Neuronal stem cell (in vitro differentiated cells): ENCODE results near the gene ZNF865.
"Not testable (repeated sequence)": the region's sequence is repeated elsewhere in the genome, so short reads cannot be mapped to it uniquely, and the experiment has no call there.

ENCODE experiments used
- DNase-seq: peaks from one replicate; pipeline ENCODE4 v3.0.0-alpha.2; 2013; ENCODE audit warnings: low spot score
- H2AFZ ChIP-seq: one replicate; pipeline ENCODE4 v1.6.1; 2013; ENCODE audit warnings: mild to moderate bottlenecking, low read length, inconsistent platforms
- H2AK5ac ChIP-seq: 2 replicates; pipeline ENCODE4 v1.6.1; 2013; ENCODE audit warnings: low read depth, mild to moderate bottlenecking, inconsistent platforms, low read length, moderate library complexity, mixed read lengths
- H2BK120ac ChIP-seq: 2 replicates; pipeline ENCODE4 v1.6.1; 2013; ENCODE audit warnings: low read depth, mild to moderate bottlenecking, inconsistent platforms, low read length, moderate library complexity, mixed read lengths
- H2BK12ac ChIP-seq: one replicate; pipeline ENCODE4 v1.6.1; 2013; ENCODE audit warnings: low read length, inconsistent platforms
- H2BK15ac ChIP-seq: 2 replicates; pipeline ENCODE4 v1.6.1; 2013; ENCODE audit warnings: mild to moderate bottlenecking, low read length, inconsistent platforms, mixed read lengths
- H2BK5ac ChIP-seq: one replicate; pipeline ENCODE4 v1.6.1; 2013; ENCODE audit warnings: inconsistent platforms, mild to moderate bottlenecking, low read length, moderate library complexity
- H3K14ac ChIP-seq: one replicate; pipeline ENCODE4 v1.6.1; 2013; ENCODE audit warnings: low read length, inconsistent platforms
- H3K18ac ChIP-seq: 2 replicates; pipeline ENCODE4 v1.6.1; 2013; ENCODE audit warnings: low read length, inconsistent platforms
- H3K23ac ChIP-seq: 2 replicates; pipeline ENCODE4 v1.6.1; 2013; ENCODE audit warnings: low read depth, mild to moderate bottlenecking, mixed read lengths, low read length, inconsistent platforms; ENCODE audit not compliant: poor library complexity
- H3K27ac ChIP-seq: replicated peaks from 3 replicates; pipeline ENCODE4 v1.5.1; 2013; ENCODE audit warnings: low read length, inconsistent platforms
- H3K27me3 ChIP-seq, 3 experiments: 2 replicates each; pipeline ENCODE4 v1.6.1; 2013; ENCODE audit warnings: low read length in 3 of 3, mild to moderate bottlenecking in 2 of 3, inconsistent platforms in 1 of 3, low read depth in 1 of 3, mixed read lengths in 1 of 3, moderate library complexity in 1 of 3; ENCODE audit not compliant: control insufficient read depth in 3 of 3, insufficient read depth in 3 of 3
- H3K36me3 ChIP-seq, 2 donors: replicated peaks in 1 of 2; 2 replicates each; pipeline ENCODE4 v1.6.1; 2013; ENCODE audit warnings: low read length in 2 of 2; ENCODE audit not compliant: control insufficient read depth in 2 of 2, insufficient read depth in 2 of 2
- H3K4ac ChIP-seq: 2 replicates; pipeline ENCODE4 v1.6.1; 2013; ENCODE audit warnings: inconsistent platforms, mild to moderate bottlenecking, low read length, moderate library complexity
- H3K4me1 ChIP-seq, 2 donors: 1 replicate in 1 of 2; 2 replicates in 1 of 2; pipeline ENCODE4 v1.6.1; 2013; ENCODE audit warnings: low read length in 2 of 2, low read depth in 1 of 2; ENCODE audit not compliant: control insufficient read depth in 2 of 2, insufficient read depth in 1 of 2
- H3K4me2 ChIP-seq: one replicate; pipeline ENCODE4 v1.6.1; 2013; ENCODE audit warnings: mild to moderate bottlenecking, low read length, inconsistent platforms; ENCODE audit not compliant: insufficient read depth, poor library complexity, severe bottlenecking
- H3K4me3 ChIP-seq, 2 donors: 2 replicates each; pipeline ENCODE4 v1.5.1; 2013; ENCODE audit warnings: low read length in 2 of 2, mild to moderate bottlenecking in 2 of 2, inconsistent platforms in 1 of 2, moderate library complexity in 1 of 2
- H3K79me1 ChIP-seq: one replicate; pipeline ENCODE4 v1.6.1; 2013; ENCODE audit warnings: low read depth, mild to moderate bottlenecking, inconsistent platforms, low read length, moderate library complexity
- H3K9ac ChIP-seq: one replicate; pipeline ENCODE4 v1.6.1; 2013; ENCODE audit warnings: mild to moderate bottlenecking, low read depth, low read length, inconsistent platforms; ENCODE audit not compliant: poor library complexity
- H3K9me3 ChIP-seq, 2 donors: replicated peaks in 1 of 2; 2 replicates each; pipeline versions ENCODE3 to v1.6.1; 2013; ENCODE audit warnings: low read length in 2 of 2, mild to moderate bottlenecking in 2 of 2, inconsistent platforms in 1 of 2, low read depth in 1 of 2, mixed read lengths in 1 of 2, moderate library complexity in 1 of 2; ENCODE audit not compliant: control insufficient read depth in 2 of 2, insufficient read depth in 1 of 2
- H4K8ac ChIP-seq: one replicate; pipeline ENCODE4 v1.6.1; 2013; ENCODE audit warnings: low read depth, mild to moderate bottlenecking, inconsistent platforms, low read length, moderate library complexity
- H4K91ac ChIP-seq: one replicate; pipeline ENCODE4 v1.6.1; 2013; ENCODE audit warnings: low read length, low read depth, mild to moderate bottlenecking, inconsistent platforms; ENCODE audit not compliant: poor library complexity
- WGBS, 2 donors: extraction: QIAGEN DNeasy Blood & Tissue Kit; methylation state at CpG; one replicate each; pipeline ENCODE4 v1.1.7; 2013; ENCODE audit warnings: missing lambda C conversion rate in 2 of 2, mixed read lengths in 1 of 2; ENCODE audit not compliant: insufficient read length in 2 of 2, insufficient replicate concordance in 1 of 2; ENCODE audit errors: extremely low coverage in 2 of 2; 5-methylcytosine and 5-hydroxymethylcytosine counted together

Gene ZNF865

DNA sequence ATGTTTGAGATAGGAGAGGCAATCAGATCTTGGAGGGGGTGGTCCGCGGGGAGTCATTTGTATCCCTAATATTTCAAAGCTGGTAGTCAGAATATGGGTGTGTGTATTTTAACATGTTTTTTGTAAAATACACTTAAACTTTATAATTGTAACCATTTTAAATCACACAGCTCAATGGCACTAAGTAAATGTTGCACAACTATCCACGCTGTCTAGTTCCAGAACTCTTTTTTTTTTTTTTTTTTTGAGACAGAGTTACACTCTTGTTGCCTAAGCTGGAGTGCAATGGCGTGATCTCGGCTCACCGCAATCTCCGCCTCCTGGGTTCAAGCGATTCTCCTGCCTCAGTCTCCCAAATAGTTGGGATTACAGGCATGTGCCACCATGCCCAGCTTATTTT, 21.6 kb upstream of the ZNF865 start:
- not testable (repeated sequence) for H3K18ac ChIP-seq, H3K9me3 ChIP-seq, H3K4ac ChIP-seq, H3K23ac ChIP-seq, H3K27me3 ChIP-seq, H3K14ac ChIP-seq, H3K9ac ChIP-seq, H2BK120ac ChIP-seq, H3K4me2 ChIP-seq, H4K91ac ChIP-seq, H3K27ac ChIP-seq, H4K8ac ChIP-seq, H2BK15ac ChIP-seq, H3K36me3 ChIP-seq, DNase-seq, H2AFZ ChIP-seq, H2AK5ac ChIP-seq, H2BK12ac ChIP-seq, H3K4me3 ChIP-seq
- Histone ChIP-seq H2BK5ac (peak overlapping the region; percentile 95), H3K4me1 (peaks cover 12 to 17% of the 10 kb centered on the region in 2 donors), H3K79me1 (peaks cover 11% of the 10 kb centered on the region)
- no CpG with 5 or more reads among the region's 8 CpGs for WGBS, 2 donors

DNA sequence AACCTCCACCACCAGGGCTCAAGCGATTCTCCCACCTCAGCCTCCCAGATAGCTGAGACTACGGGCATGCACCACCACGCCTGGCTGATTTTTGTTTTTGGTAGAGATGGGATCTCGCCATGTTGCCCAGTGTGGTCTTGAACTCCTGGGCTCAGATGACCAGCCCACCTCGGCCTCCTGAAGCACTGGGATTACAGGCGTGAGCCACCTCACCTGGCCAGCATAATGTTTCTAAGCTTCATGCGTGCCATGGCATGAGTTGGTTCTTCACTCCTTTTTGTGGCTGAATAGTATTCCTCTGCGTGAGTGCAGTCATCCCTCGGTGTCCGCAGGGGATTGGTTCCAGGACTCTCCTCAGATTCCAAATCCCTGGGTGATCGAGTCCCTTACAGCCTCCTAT, 20.6 kb upstream of the ZNF865 start:
- H3K9ac ChIP-seq = no peak overlapping the region
- H2BK5ac ChIP-seq = peak overlapping the region; percentile 95
- no peak overlapping the region for H2BK12ac ChIP-seq
- no peak overlapping the region for H2AK5ac ChIP-seq
- H3K4me1 ChIP-seq = peaks cover 10 to 17% of the 10 kb centered on the region in 2 donors
- no peak overlapping the region for H3K4me3 ChIP-seq
- no peaks in the 10 kb centered on the region for H3K36me3 ChIP-seq
- H3K27ac ChIP-seq = peak overlapping the region; percentile 44
- H4K91ac ChIP-seq = peak overlapping the region; percentile 68
- H3K4ac ChIP-seq = no peak overlapping the region
- H3K18ac ChIP-seq = peak overlapping the region; percentile 48
- H2AFZ ChIP-seq = peak overlapping the region; percentile 86
- H2BK120ac ChIP-seq = no peak overlapping the region
- H2BK15ac ChIP-seq = peak overlapping the region; percentile 52
- no peak overlapping the region for H3K23ac ChIP-seq
- no peak overlapping the region for H3K4me2 ChIP-seq
- DNase-seq = no peak
- peaks cover 2% of the 10 kb centered on the region for H3K79me1 ChIP-seq
- no peak overlapping the region for H3K14ac ChIP-seq
- no peak overlapping the region for H4K8ac ChIP-seq
- no CpG with 5 or more reads among the region's 11 CpGs for WGBS, 2 donors
- no peaks in the 10 kb centered on the region for H3K27me3 ChIP-seq
- no peaks in the 10 kb centered on the region for H3K9me3 ChIP-seq

DNA sequence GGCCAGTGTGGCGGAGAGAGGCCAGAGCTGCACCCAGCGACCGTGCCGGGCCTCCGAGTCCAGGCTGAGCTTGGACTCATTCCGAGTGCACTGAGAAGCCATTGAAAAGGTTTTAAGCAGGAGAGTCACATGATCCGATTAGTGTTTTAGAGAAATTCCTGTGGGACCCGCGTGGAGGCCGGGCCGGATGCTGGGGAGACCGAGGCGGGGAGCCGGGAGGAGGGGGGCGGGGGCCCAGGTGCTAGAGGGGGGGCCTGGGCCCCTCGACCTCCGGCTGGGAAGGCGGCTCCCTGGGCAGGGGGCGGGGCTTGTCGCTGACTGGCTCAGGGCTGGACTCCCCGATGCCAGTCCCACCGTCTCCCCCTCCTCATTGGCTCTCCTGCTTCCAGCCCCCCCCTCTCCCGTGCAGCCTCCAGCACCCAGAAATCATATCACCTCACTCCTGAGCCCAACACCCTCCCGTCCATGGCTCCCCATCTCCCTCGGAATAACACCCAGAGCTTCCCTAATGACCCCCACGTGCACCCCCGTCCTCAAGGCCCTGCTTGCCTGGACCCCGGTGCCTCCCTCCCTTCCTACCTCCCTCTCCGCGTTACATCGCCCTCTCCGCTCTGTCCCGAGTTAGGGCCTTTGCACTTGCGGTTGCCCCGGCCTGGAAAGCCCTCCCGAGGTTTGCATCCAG, 19.6 kb upstream of the ZNF865 start:
- Histone ChIP-seq H4K91ac (peak overlapping the region; percentile 69), H3K4me3 (peak overlapping the region; percentile 9 to 27), H3K4me1 (peaks cover 15 to 17% of the 10 kb centered on the region in 2 donors), H3K36me3 (no peaks in the 10 kb centered on the region), H2AK5ac (peak overlapping the region; percentile 79), H3K23ac (peak overlapping the region; percentile 89), H2BK5ac (peak overlapping the region; percentile 95), H3K4ac (peak overlapping the region; percentile 69), H3K9ac (peak overlapping the region; percentile 81), H3K79me1 (no peaks in the 10 kb centered on the region), H3K27ac (peak overlapping the region; percentile 98), H2BK120ac (peak overlapping the region; percentile 94), H3K9me3 (no peaks in the 10 kb centered on the region), H3K4me2 (peak overlapping the region; percentile 77), H3K18ac (peak overlapping the region; percentile 99), H2BK15ac (peak overlapping the region; percentile 94), H4K8ac (no peak overlapping the region), H3K27me3 (no peaks in the 10 kb centered on the region), H3K14ac (peak overlapping the region; percentile 83), H2AFZ (peak overlapping the region; percentile 86), H2BK12ac (peak overlapping the region; percentile 88)
- no CpG with 5 or more reads among the region's 36 CpGs for WGBS, 2 donors
- peak; percentile 84 for DNase-seq

DNA sequence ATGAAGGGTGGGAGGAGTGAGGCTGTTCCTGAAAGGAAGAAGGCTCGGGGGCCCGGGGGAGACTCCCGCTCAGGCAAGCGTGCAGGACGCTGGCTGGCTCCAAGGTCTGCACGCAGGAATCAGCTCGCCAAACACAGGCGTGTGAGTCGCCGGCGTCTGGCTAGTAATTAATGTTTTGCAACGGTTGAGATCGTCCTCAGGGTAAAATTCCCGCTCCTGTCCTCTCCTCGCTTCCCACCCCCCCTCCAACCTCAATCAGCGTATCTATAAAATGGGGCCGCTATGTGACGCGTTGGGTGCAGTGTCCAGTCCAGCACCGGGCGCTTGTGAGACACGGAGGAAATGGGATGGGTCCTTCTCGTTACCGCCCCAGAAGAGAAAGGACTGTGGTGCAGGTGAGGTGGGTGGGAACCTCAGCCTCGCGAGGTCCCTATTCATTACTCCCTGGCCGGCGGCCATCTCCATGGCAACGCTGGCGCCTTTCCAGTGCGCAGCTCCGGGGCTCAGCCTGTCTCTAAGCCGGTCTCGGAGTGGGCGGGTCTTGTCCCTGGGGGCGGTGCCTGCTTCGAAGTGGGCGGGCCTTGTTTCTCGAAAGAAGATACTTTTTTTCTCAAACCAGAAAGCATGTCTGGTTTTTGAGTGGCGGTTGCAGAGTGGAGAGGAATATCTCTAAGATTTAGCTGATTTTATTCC, 18.3 kb upstream of the ZNF865 start:
- H2BK120ac ChIP-seq = no peak overlapping the region
- H3K4me2 ChIP-seq = peak overlapping the region; percentile 82
- H2BK5ac ChIP-seq = no peak overlapping the region
- no peak overlapping the region for H2BK12ac ChIP-seq
- peak overlapping the region; percentile 95 for H3K18ac ChIP-seq
- H2BK15ac ChIP-seq = no peak overlapping the region
- no peaks in the 10 kb centered on the region for H3K79me1 ChIP-seq
- H3K27me3 ChIP-seq = no peaks in the 10 kb centered on the region
- peak overlapping the region; percentile 76 for H2AK5ac ChIP-seq
- peak; percentile 94 for DNase-seq
- H3K4ac ChIP-seq = peak overlapping the region; percentile 84
- peaks cover 2 to 10% of the 10 kb centered on the region in 2 donors for H3K36me3 ChIP-seq
- peak overlapping the region; percentile 43 to 74 for H3K4me3 ChIP-seq
- H4K91ac ChIP-seq = no peak overlapping the region
- no peak overlapping the region for H3K23ac ChIP-seq
- no peak overlapping the region for H4K8ac ChIP-seq
- H3K4me1 ChIP-seq = peaks cover 15 to 17% of the 10 kb centered on the region in 2 donors
- peak overlapping the region; percentile 98 for H3K27ac ChIP-seq
- peak overlapping the region; percentile 82 for H2AFZ ChIP-seq
- no peak overlapping the region for H3K14ac ChIP-seq
- H3K9me3 ChIP-seq = no peaks in the 10 kb centered on the region
- no CpG with 5 or more reads among the region's 40 CpGs for WGBS, 2 donors
- H3K9ac ChIP-seq = no peak overlapping the region
